ENCODE results near the gene JAK1.

The JAK1 gene

GRCh38 chr1:64814427-64814826 lies 151.9 kb downstream of the JAK1 start:
- H3K4me3 ChIP-seq (ENCODE audit: control insufficient read depth, low read depth, low read length) = no peak overlapping the region
- no peak for DNase-seq (ENCODE audit: low read depth)
- no peak for TF ChIP-seq CTCF (conservative IDR thresholded peaks at IDR 0.05; ENCODE audit: control insufficient read depth, insufficient read depth, low read depth, low read length)

- no peak for TF ChIP-seq CTCF (conservative IDR thresholded peaks at IDR 0.05; ENCODE audit: control insufficient read depth, insufficient read depth, low read depth, low read length)
- no peak overlapping the region for H3K4me3 ChIP-seq (ENCODE audit: control insufficient read depth, low read depth, low read length)
- DNase-seq (ENCODE audit: low read depth) = no peak
These were observed 155.2 kb downstream of the JAK1 start for GRCh38 chr1:64811131-64811530.

- no peak for DNase-seq (ENCODE audit: low read depth)
- TF ChIP-seq CTCF (conservative IDR thresholded peaks at IDR 0.05; ENCODE audit: control insufficient read depth, insufficient read depth, low read depth, low read length) = no peak
- H3K4me3 ChIP-seq (ENCODE audit: control insufficient read depth, low read depth, low read length) = no peak overlapping the region
These were observed 156.3 kb downstream of the JAK1 start for GRCh38 chr1:64810001-64810400.

- no peak for TF ChIP-seq CTCF (conservative IDR thresholded peaks at IDR 0.05; ENCODE audit: control insufficient read depth, insufficient read depth, low read depth, low read length)
- no peak overlapping the region for H3K4me3 ChIP-seq (ENCODE audit: control insufficient read depth, low read depth, low read length)
- DNase-seq (ENCODE audit: low read depth) = no peak
These were observed 157.0 kb downstream of the JAK1 start for GRCh38 chr1:64809309-64809708.

- TF ChIP-seq CTCF (conservative IDR thresholded peaks at IDR 0.05; ENCODE audit: control insufficient read depth, insufficient read depth, low read depth, low read length) = no peak
These were observed 164.4 kb downstream of the JAK1 start for GRCh38 chr1:64801851-64802523.

GRCh38 chr1:64798872-64799271 lies 167.5 kb downstream of the JAK1 start:
- no peak for TF ChIP-seq CTCF (conservative IDR thresholded peaks at IDR 0.05; ENCODE audit: control insufficient read depth, insufficient read depth, low read depth, low read length)
- DNase-seq (ENCODE audit: low read depth) = no peak
- no peak overlapping the region for H3K4me3 ChIP-seq (ENCODE audit: control insufficient read depth, low read depth, low read length)

More at GRCh38 chr1:64801851-64802523, 164.4 kb downstream of the JAK1 start:
- DNase-seq (ENCODE audit: low read depth) = no peak
- H3K4me3 ChIP-seq (ENCODE audit: control insufficient read depth, low read depth, low read length) = no peak overlapping the region
